Brain microvascular endothelial cell (primary cell): ENCODE measurements around the gene OSBPL2.

ENCODE experiments used
- DNase-seq: peaks from one replicate; pipeline ENCODE4 v3.0.0-alpha.2; 2020
- H3K27ac ChIP-seq: fragments of 250-450 bp; sonication (Bioruptor Pico); 2 replicates; pipeline ENCODE4 v1.5.1; 2020; ENCODE audit warnings: mild to moderate bottlenecking, moderate library complexity
- H3K27me3 ChIP-seq: fragments of 250-450 bp; sonication (Bioruptor Pico); replicated peaks from 2 replicates; pipeline ENCODE4 v1.5.1; 2020; ENCODE audit warnings: mild to moderate bottlenecking
- H3K36me3 ChIP-seq: fragments of 250-450 bp; sonication (Bioruptor Pico); replicated peaks from 2 replicates; pipeline ENCODE4 v1.5.1; 2020; ENCODE audit warnings: mild to moderate bottlenecking
- H3K4me3 ChIP-seq: 2 replicates; pipeline ENCODE4 v1.5.1; 2011; ENCODE audit warnings: low read depth, mild to moderate bottlenecking, control low read depth, low read length, moderate library complexity
- in situ Hi-C: cut with HindIII; loops from 2 replicates; pipeline ENCODE4 v1.10.0; 2017; ENCODE audit warnings: low sequenced_read_pairs, low pct_ligation_motif_present
- TF ChIP-seq, protein P1 (sequence below): IDR thresholded peaks from 2 replicates; pipeline ENCODE4 v1.5.1; 2011; ENCODE audit warnings: low read depth, mild to moderate bottlenecking, moderate library complexity, low read length, control low read depth, inconsistent platforms; ENCODE audit errors: missing control alignments

OSBPL2 gene

DNA sequence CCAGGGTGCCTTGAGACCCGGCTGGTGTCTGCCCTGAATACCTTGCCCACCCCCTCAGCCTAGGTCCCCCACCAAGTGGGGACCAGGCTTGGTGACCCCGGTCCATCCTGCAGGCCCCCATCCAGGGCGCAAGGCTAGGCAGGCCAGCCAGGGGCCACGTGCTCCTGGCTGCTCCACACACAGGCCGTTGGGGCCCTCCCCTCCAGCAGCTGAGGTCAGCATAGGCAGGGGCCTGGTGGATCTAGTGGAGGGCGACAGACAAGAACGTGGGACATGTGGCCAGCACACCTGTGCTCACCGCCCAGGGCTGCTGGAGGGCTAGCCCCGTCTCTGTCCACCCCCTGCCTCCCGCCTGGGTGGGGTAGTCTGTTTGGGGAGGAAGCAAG is 10.7 kb upstream of the OSBPL2 start:
- no peak overlapping the region for H3K27ac ChIP-seq
- in situ Hi-C loops = no loop called here
- no peak overlapping the region for H3K4me3 ChIP-seq
- DNase-seq = no peak
- H3K27me3 ChIP-seq = peaks cover 4% of the 10 kb centered on the region
- H3K36me3 ChIP-seq = no peaks in the 10 kb centered on the region
- TF ChIP-seq, protein P1, sequence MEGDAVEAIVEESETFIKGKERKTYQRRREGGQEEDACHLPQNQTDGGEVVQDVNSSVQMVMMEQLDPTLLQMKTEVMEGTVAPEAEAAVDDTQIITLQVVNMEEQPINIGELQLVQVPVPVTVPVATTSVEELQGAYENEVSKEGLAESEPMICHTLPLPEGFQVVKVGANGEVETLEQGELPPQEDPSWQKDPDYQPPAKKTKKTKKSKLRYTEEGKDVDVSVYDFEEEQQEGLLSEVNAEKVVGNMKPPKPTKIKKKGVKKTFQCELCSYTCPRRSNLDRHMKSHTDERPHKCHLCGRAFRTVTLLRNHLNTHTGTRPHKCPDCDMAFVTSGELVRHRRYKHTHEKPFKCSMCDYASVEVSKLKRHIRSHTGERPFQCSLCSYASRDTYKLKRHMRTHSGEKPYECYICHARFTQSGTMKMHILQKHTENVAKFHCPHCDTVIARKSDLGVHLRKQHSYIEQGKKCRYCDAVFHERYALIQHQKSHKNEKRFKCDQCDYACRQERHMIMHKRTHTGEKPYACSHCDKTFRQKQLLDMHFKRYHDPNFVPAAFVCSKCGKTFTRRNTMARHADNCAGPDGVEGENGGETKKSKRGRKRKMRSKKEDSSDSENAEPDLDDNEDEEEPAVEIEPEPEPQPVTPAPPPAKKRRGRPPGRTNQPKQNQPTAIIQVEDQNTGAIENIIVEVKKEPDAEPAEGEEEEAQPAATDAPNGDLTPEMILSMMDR = no peak

DNA sequence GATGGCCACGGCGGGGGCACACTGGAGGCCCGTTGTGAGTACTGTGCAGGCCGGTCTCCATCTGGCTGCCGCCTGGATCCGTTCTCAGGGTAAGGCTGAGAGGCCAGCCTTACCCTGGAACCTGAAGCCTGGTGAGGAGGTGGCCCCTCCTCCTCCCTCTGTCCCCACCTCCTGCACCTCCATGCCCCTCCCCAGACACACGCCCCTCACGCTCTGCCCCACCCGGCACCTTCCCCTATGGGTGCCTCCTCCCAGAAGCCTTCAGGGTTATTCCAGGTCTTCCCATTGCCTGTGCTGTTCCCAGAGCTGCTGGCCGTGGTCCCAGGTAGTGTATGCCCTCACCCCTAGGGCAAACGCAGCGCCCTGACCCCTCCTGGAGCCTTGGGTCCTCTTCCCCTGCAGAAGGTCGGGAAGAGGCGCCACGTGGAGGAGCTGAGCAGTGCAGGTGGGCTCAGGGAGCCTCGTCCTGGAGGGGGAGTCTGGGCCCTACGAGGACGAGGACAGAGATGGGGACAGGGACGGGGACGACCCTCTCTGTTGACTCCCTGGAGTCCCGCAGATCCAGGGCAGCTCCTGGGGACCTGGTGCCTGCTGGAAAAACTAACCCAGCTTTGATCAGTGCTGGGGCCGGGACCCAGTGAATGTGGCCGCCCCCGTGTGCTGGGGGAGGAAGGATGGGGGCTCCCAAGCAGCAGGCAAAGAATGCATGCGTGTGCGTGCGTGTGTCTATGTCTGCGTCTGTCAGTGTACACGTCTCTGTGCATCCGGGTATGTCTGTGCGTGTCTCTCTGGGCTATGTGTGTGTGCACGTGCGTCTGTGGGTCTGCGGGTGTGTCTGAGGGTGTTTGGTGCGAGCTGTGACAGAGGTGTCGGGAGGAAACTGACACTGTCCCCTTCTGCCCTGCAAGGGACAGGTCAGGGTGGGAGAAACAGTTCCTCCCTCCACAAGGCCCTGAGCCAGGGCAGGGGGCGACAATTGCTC is 10.1 kb upstream of the OSBPL2 start:
- H3K27me3 ChIP-seq = peaks cover 4% of the 10 kb centered on the region
- H3K27ac ChIP-seq = no peak overlapping the region
- TF ChIP-seq, protein P1 = no peak
- in situ Hi-C loops = no loop called here
- H3K36me3 ChIP-seq = no peaks in the 10 kb centered on the region
- no peak overlapping the region for H3K4me3 ChIP-seq
- no peak for DNase-seq

DNA sequence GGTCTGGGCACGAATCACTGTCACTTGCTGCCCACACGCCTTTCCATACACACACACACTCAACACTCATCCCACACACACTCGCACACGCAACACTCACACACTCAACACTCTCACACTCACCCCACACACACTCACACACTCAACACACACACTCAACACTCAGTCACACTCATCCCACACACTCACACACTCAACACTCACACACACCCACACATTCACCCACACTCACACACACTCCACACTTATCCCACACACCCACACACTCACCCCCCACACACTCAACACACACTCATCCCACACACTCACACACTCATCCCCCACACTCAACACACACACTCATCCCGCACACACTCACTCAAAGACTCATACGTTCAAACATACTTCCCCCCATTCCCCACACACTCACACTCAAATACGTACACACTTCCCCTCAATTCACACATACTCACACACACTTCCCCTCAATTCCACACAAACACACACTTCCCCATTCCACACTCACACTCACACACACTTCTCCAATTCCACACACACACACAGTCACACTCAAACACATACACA is 9.3 kb upstream of the OSBPL2 start:
- no peak overlapping the region for H3K27ac ChIP-seq
- no peaks in the 10 kb centered on the region for H3K36me3 ChIP-seq
- in situ Hi-C loops = no loop called here
- H3K4me3 ChIP-seq = no peak overlapping the region
- peaks cover 4% of the 10 kb centered on the region for H3K27me3 ChIP-seq
- no peak for DNase-seq
- TF ChIP-seq, protein P1 = no peak

DNA sequence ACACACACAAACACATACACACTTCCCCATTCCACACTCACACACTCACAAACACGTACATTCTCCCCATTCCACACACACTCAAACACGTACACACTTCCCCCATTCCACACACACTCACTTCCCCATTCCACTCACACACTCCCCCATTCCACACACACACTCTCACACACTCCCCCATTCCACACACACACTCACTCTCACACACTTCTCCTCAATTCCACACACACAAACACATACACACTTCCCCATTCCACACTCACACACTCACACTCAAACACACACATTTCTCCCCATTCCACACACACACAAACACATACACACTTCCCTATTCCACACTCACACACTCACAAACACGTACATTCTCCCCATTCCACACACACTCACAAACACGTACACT is 8.7 kb upstream of the OSBPL2 start:
- H3K27me3 ChIP-seq = peaks cover 4% of the 10 kb centered on the region
- in situ Hi-C loops = no loop called here
- TF ChIP-seq, protein P1 = no peak
- DNase-seq = no peak
- no peak overlapping the region for H3K4me3 ChIP-seq
- H3K36me3 ChIP-seq = no peaks in the 10 kb centered on the region
- H3K27ac ChIP-seq = no peak overlapping the region

DNA sequence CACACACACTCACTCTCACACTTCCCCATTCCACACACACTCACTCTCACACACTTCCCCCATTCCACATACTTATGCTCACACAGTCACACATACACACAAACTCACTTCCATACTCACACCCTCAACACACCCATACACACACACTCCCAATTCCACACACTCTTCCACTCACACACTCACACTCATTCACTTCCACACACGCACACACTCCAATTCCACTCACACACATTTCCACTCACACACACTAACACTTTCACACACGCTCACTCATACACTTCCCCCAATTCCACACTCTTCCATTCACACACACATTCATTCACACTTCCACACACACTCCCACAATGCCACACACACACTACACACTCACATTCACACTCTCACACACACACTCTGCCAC is 8.0 kb upstream of the OSBPL2 start:
- H3K36me3 ChIP-seq = no peaks in the 10 kb centered on the region
- H3K27ac ChIP-seq = no peak overlapping the region
- in situ Hi-C loops = no loop called here
- peaks cover 4% of the 10 kb centered on the region for H3K27me3 ChIP-seq
- no peak for DNase-seq
- TF ChIP-seq, protein P1 = no peak
- no peak overlapping the region for H3K4me3 ChIP-seq

DNA sequence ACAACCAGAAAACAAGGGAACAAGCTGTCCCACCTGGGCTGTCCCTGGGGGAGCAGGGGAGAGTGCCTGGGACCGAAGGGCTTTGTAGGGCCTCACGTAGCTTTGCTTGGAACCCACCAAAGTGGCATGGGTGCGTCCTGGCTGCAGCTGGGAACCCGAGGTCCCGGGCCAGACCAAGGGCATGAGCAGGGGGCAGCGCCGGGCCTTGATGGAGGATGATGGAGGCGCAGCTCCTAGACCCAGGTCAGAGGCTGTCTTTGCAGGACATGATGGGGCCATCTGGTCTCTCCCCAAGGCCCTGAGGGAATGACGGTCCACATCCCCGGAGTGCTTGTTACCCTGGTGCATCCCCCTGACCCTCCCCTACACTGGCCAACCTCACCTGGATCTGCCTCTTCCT is 7.6 kb upstream of the OSBPL2 start:
- in situ Hi-C loops = no loop called here
- Histone ChIP-seq H3K27me3 (peaks cover 4% of the 10 kb centered on the region), H3K4me3 (no peak overlapping the region), H3K27ac (no peak overlapping the region), H3K36me3 (no peaks in the 10 kb centered on the region)
- TF ChIP-seq, protein P1 = no peak
- no peak for DNase-seq
